ENCODE results near the gene BCL2.

The BCL2 gene

DNA sequence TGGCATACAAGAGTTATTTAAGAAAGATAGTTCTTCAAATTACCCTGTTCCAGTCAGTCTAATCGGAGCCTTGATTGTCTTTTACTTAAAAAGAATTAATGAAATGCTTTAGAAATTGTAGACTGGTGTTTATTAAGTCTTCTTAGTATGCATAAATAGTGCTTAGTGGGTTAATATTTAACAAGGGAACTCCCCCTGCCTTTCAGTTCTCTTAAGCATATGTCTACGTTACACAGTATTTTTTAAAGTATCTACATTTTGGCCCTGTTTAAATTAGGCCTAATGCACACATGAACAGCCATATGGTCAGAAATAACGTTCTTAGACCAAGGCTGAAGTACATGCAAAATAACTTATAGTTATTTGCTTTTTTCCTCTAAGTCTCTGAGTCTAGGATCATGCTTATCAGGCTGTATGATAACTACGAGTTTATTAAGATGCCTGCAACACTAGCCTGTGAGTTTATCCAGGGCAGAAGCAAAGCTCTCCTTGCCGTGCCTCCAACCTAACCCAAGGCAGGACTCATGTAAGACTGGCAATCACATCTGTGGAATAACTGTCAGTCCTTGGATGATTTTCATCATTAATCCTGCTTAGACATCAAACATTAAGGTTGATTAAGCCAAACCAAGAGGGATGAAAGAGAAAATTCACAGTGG, 6.7 kb downstream of the BCL2 start:
- no peak overlapping the region for H3K27ac ChIP-seq (ENCODE audit: low read depth, low read length)
- H3K27me3 ChIP-seq (ENCODE audit: control insufficient read depth, insufficient read depth, low read length) = no peaks in the 10 kb centered on the region
- H3K36me3 ChIP-seq (ENCODE audit: control insufficient read depth, insufficient read depth, low read length) = no peaks in the 10 kb centered on the region
- peaks cover 4% of the 10 kb centered on the region for H3K4me1 ChIP-seq (ENCODE audit: control insufficient read depth, insufficient read depth, low read length)
- H3K9ac ChIP-seq (ENCODE audit: low read length) = no peak overlapping the region
- H3K4me3 ChIP-seq (ENCODE audit: low read length) = no peak overlapping the region

DNA sequence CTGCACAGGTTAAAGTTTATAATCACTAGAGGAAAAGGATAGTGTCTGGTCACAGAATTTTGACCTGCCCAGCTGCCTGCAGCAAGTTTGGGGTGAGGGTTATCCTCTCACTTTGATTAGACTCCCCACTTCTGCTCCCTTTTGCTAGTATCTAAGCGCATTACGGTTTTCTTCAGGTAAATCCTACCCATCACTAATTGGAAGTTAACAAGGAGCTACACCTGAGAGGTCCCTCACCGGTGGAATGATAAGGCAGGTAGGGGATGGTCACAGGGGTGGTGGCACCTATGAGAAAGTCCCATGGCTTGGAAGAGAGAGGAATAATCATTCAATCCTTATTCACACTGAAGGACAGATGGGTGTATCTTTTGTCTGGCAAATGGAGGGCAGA, 7.6 kb downstream of the BCL2 start:
- Histone ChIP-seq H3K36me3 (ENCODE audit: control insufficient read depth, insufficient read depth, low read length) (no peaks in the 10 kb centered on the region), H3K9ac (ENCODE audit: low read length) (no peak overlapping the region), H3K27me3 (ENCODE audit: control insufficient read depth, insufficient read depth, low read length) (no peaks in the 10 kb centered on the region), H3K27ac (ENCODE audit: low read depth, low read length) (no peak overlapping the region), H3K4me3 (ENCODE audit: low read length) (no peak overlapping the region), H3K4me1 (ENCODE audit: control insufficient read depth, insufficient read depth, low read length) (no peaks in the 10 kb centered on the region)

DNA sequence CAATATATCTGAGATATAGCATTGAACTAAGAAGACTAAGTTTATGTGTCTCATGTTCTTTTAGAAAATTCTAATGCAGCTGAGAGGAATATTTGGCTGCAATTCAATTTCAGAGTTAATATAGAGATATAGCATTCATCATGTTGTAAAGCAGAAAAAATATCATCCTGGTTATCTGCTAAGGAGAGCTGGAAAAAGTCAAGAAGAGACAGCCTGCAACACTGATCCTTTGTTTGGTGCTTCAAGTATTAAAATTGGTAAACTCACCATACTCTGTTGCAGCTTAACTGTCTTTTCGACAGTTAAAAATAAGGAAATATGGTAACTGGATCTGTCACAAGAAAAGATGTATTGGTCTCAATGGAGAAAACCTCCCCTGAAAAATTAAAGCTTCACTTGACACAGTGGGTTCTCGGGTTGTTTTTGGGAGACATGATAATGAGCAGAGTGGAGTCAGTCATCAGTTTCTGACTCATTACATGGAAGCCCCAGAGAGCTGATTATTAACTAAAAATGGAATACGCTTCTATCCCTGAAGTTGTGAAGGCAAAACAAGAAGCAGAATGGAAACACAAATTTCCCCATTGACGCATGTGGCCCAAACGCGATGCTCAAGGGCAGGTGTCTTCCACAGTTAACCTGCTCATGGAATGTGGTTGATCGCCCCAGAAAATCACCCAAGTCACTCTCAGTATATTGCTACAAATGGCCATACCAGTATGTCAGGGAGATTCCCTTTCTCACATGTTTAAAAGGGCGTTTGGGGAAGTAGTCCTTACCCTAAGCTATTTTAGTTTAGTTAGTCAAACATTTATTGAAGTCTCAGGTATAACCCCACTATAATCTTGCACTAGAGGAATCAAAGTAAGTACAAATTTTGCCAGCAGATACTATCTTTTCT, 8.2 kb downstream of the BCL2 start:
- no peaks in the 10 kb centered on the region for H3K27me3 ChIP-seq (ENCODE audit: control insufficient read depth, insufficient read depth, low read length)
- H3K4me3 ChIP-seq (ENCODE audit: low read length) = no peak overlapping the region
- no peak overlapping the region for H3K9ac ChIP-seq (ENCODE audit: low read length)
- H3K36me3 ChIP-seq (ENCODE audit: control insufficient read depth, insufficient read depth, low read length) = no peaks in the 10 kb centered on the region
- no peaks in the 10 kb centered on the region for H3K4me1 ChIP-seq (ENCODE audit: control insufficient read depth, insufficient read depth, low read length)
- H3K27ac ChIP-seq (ENCODE audit: low read depth, low read length) = no peak overlapping the region

DNA sequence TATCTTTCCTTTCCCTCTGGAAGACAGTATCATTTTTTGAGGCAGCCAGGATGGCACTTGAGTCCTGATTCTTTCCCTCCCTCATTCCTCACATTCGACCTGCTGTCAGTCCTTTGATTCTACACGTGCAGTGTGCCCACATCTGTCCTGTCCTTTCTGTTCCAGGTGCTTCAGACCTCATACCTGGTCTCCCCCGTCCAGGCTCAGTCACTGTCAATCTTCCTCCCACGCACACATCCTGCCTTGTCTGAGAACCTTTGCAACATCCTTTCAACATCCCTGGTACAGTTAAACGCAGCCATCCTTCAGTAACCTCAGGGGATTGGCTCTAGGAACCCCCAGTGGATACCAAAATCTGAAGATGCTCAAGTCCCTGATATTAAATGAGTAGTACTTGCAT, 10.1 kb downstream of the BCL2 start:
- Histone ChIP-seq H3K9ac (ENCODE audit: low read length) (no peak overlapping the region), H3K27ac (ENCODE audit: low read depth, low read length) (no peak overlapping the region), H3K27me3 (ENCODE audit: control insufficient read depth, insufficient read depth, low read length) (no peaks in the 10 kb centered on the region), H3K36me3 (ENCODE audit: control insufficient read depth, insufficient read depth, low read length) (no peaks in the 10 kb centered on the region), H3K4me1 (ENCODE audit: control insufficient read depth, insufficient read depth, low read length) (no peaks in the 10 kb centered on the region), H3K4me3 (ENCODE audit: low read length) (no peak overlapping the region)

DNA sequence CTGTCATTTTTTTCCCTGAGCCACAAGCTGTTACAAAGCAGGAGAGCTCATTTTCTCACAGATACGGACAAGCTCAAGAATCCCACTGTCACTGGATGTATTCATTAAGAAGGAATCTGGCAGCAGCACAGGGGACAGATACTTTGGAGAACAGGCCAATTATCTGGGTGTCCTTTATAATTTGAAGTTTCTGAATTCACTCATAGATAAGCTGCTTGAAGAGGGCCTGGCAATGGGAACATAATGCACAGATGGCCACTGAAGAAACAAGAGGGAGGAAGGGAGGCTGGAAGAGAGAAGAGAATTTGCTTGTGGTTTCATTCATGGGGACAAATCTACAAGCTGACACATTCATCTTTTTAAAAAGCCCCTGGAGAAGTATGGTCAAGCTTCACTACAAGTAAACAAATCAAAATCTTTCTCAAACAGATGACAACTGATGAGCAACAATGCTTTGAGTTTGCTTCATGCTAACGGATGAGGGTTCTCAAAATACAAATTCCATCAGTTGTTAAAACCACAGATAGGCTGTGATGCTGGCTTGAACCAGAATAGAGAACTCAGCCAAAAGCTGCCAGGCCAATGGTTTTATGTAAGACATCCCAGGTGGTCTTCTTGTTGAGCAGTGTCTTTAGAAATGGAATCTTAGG, 11.9 kb downstream of the BCL2 start:
- no peak overlapping the region for H3K4me3 ChIP-seq (ENCODE audit: low read length)
- H3K27me3 ChIP-seq (ENCODE audit: control insufficient read depth, insufficient read depth, low read length) = no peaks in the 10 kb centered on the region
- H3K36me3 ChIP-seq (ENCODE audit: control insufficient read depth, insufficient read depth, low read length) = no peaks in the 10 kb centered on the region
- no peaks in the 10 kb centered on the region for H3K4me1 ChIP-seq (ENCODE audit: control insufficient read depth, insufficient read depth, low read length)
- no peak overlapping the region for H3K9ac ChIP-seq (ENCODE audit: low read length)
- peak overlapping the region; percentile 6 for H3K27ac ChIP-seq (ENCODE audit: low read depth, low read length)

DNA sequence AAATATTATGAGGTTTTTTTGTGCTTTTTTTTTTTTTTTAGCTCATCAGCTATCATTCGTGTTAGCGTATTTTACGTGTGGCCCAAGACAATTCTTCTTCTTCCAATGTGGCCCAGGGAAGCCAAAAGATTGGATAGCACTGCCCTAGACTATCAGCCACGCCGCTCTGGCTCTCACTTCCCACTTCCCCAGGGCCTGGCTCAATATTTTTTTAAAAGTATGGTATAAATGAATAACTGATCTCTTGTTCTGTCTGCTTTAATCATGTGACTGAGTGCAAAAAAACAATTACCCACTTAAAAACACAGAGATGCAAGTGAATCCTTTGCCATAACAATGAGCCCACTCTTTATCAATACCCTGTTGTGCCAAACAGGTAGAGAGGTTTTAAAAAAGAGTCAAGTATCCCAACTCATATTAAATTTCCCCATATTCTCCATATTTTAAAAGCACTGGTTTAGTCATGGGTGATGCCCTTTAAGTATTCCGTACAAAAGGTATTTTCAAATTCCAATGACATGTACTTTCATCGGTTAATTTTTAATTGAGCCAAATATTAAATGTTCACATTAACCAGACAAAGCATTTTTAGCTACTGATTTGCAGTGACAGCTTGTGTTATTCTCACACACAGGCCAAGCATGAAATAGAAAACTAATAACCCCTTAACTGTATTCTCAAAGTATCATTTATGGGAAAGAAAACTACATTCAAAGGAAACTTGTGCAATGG, 12.6 kb downstream of the BCL2 start:
- Histone ChIP-seq H3K4me3 (ENCODE audit: low read length) (no peak overlapping the region), H3K9ac (ENCODE audit: low read length) (no peak overlapping the region), H3K27ac (ENCODE audit: low read depth, low read length) (peak overlapping the region; percentile 6), H3K27me3 (ENCODE audit: control insufficient read depth, insufficient read depth, low read length) (no peaks in the 10 kb centered on the region), H3K36me3 (ENCODE audit: control insufficient read depth, insufficient read depth, low read length) (no peaks in the 10 kb centered on the region), H3K4me1 (ENCODE audit: control insufficient read depth, insufficient read depth, low read length) (no peaks in the 10 kb centered on the region)

DNA sequence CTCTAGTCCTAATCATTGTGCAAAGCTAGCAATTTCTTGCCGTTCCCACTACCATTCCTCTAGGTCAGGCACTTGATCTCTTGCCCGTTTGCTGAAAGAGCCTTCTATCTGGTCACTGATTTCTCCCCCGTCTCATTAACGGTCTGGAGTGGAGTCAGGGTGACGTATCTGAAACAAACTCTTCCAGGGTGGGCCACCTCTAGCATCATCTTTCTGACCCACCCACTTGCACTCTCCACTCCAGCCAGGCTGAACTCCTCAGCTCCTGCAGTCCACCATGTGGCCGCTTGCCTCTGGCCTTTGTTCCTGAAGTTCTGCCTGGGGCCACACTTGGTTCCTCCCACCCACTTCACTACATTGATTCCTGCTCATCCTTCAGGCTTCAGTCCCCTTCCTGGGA, 13.3 kb downstream of the BCL2 start:
- no peak overlapping the region for H3K27ac ChIP-seq (ENCODE audit: low read depth, low read length)

DNA sequence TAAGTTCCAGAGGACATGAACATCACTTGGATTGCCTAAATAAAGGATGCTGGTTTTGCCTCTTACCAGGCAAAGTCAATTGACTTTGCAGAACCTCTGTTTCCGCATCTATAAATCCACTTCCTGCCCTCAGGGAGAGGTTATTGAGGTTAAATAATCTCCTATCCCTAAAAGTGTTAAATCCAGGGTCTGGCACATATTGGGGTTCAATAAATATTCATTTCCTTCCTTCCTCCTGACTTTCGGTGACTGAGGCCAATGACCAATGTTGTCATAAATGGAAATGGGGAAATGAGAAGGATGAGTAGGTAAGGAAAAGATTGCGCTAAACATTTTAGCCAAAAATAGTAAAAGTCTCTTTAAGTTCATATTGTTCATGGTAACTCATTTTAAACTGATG, 16.0 kb downstream of the BCL2 start:
- H3K27me3 ChIP-seq (ENCODE audit: control insufficient read depth, insufficient read depth, low read length) = no peaks in the 10 kb centered on the region
- H3K4me3 ChIP-seq (ENCODE audit: low read length) = no peak overlapping the region
- no peaks in the 10 kb centered on the region for H3K36me3 ChIP-seq (ENCODE audit: control insufficient read depth, insufficient read depth, low read length)
- no peak overlapping the region for H3K27ac ChIP-seq (ENCODE audit: low read depth, low read length)
- no peak overlapping the region for H3K9ac ChIP-seq (ENCODE audit: low read length)
- no peaks in the 10 kb centered on the region for H3K4me1 ChIP-seq (ENCODE audit: control insufficient read depth, insufficient read depth, low read length)

More for the DNA sequence above, 13.3 kb downstream of the BCL2 start:
- no peaks in the 10 kb centered on the region for H3K36me3 ChIP-seq (ENCODE audit: control insufficient read depth, insufficient read depth, low read length)
- H3K27me3 ChIP-seq (ENCODE audit: control insufficient read depth, insufficient read depth, low read length) = no peaks in the 10 kb centered on the region
- no peaks in the 10 kb centered on the region for H3K4me1 ChIP-seq (ENCODE audit: control insufficient read depth, insufficient read depth, low read length)
- H3K9ac ChIP-seq (ENCODE audit: low read length) = no peak overlapping the region
- H3K4me3 ChIP-seq (ENCODE audit: low read length) = no peak overlapping the region

DNA sequence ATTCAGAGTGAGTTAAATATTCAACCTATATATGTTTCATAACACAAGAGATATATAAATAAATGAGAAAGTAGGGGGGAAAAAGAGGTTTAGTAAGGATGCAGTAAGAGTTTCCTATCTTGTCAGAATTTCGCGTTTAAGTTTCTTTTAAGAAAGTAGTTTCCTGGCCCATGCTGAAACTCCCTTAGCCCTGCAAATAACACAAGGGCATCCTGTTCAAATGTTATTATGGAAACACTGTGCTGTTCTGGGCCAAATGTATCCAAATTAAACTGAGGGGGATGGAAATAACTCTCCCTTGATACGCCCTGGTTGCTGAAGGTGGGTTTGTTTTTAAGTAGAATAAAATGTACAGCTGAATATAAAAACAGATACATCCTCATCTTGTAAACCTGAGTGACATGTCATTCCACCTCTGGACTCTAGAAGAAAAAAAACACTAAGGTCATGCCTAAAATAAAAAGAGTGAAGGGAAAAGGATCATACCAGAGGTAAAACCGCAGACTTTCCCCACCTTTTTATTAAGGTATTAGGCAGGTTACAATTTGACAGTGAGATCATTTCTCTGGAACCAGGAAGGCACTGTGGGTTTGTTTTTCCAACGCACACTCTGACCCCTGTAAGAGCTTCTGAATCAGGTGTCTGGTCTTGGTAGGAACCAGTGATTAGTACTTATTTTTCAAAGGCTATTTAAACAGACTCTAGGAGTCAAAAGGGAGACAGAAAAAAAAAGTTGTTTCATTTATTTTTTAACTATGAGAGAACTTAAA, 16.7 kb downstream of the BCL2 start:
- Histone ChIP-seq H3K27me3 (ENCODE audit: control insufficient read depth, insufficient read depth, low read length) (no peaks in the 10 kb centered on the region), H3K36me3 (ENCODE audit: control insufficient read depth, insufficient read depth, low read length) (no peaks in the 10 kb centered on the region), H3K27ac (ENCODE audit: low read depth, low read length) (no peak overlapping the region), H3K4me3 (ENCODE audit: low read length) (no peak overlapping the region), H3K4me1 (ENCODE audit: control insufficient read depth, insufficient read depth, low read length) (peaks cover 4% of the 10 kb centered on the region), H3K9ac (ENCODE audit: low read length) (no peak overlapping the region)

DNA sequence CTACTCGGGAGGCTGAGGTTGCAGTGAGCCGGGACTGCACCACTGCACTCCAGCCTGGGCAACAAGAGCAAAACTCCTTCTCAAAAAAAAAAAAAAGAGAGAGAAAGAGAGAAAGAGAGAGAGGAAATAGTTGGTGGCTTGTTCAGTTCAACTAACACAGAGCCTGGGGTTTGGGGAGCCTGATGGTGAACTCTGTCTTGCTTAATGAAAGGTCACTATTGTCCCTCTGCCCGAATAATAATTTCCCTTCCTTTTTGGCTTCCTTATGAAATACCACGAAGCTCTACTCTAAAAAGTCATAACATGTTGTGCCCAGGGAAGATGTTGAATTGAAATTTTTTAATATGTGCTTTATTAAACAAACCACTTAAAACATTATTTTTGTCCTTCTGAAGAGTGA, 17.3 kb downstream of the BCL2 start:
- Histone ChIP-seq H3K4me1 (ENCODE audit: control insufficient read depth, insufficient read depth, low read length) (peaks cover 8% of the 10 kb centered on the region), H3K36me3 (ENCODE audit: control insufficient read depth, insufficient read depth, low read length) (no peaks in the 10 kb centered on the region), H3K27ac (ENCODE audit: low read depth, low read length) (no peak overlapping the region), H3K9ac (ENCODE audit: low read length) (no peak overlapping the region), H3K4me3 (ENCODE audit: low read length) (no peak overlapping the region), H3K27me3 (ENCODE audit: control insufficient read depth, insufficient read depth, low read length) (no peaks in the 10 kb centered on the region)

DNA sequence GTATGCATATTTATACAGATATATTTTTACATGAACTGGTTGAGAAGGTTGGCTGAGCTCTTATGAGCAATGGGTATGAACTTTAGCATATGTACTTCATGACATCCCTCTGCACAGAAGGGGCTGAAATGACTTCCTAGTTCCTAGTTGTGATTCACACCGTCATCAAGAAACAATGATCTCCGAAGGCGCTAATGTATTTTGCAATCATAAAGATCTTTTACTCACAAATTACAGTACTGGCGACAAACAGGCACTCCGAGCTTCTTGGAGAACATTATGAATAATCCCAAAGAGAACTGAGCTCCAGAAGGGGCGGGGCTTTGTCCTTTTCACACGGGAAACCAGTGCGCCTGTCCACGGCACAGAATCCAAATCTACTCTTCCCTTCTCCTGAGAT, 18.1 kb downstream of the BCL2 start:
- no peaks in the 10 kb centered on the region for H3K36me3 ChIP-seq (ENCODE audit: control insufficient read depth, insufficient read depth, low read length)
- no peaks in the 10 kb centered on the region for H3K27me3 ChIP-seq (ENCODE audit: control insufficient read depth, insufficient read depth, low read length)
- no peak overlapping the region for H3K9ac ChIP-seq (ENCODE audit: low read length)
- H3K4me1 ChIP-seq (ENCODE audit: control insufficient read depth, insufficient read depth, low read length) = peaks cover 8% of the 10 kb centered on the region
- H3K4me3 ChIP-seq (ENCODE audit: low read length) = no peak overlapping the region
- no peak overlapping the region for H3K27ac ChIP-seq (ENCODE audit: low read depth, low read length)

Data from rectal smooth muscle tissue (tissue), 1 donor.